Panc1 (cell line): Measurements from ENCODE around the gene ATG9A.
"Not testable (repeated sequence)": the region's sequence is repeated elsewhere in the genome, so short reads cannot be mapped to it uniquely, and the experiment has no call there.

Experiments
- POLR2AphosphoS5 ChIP-seq: IDR thresholded peaks from 2 replicates; pipeline ENCODE4 v1.6.1; 2012; ENCODE audit warnings: mild to moderate bottlenecking, low read depth, low read length, moderate library complexity
- SIN3A ChIP-seq: IDR thresholded peaks from 2 replicates; pipeline ENCODE4 v1.6.1; 2012; ENCODE audit warnings: low read depth, mild to moderate bottlenecking, low read length, moderate library complexity, borderline replicate concordance; ENCODE audit not compliant: insufficient read depth
- TF ChIP-seq, protein P1 (sequence below), 2 experiments: IDR thresholded peaks; 2 replicates each; pipeline ENCODE4 v1.6.1; 2011 to 2012; ENCODE audit warnings: low read depth in 2 of 2, control low read depth in 1 of 2, low read length in 1 of 2, mild to moderate bottlenecking in 1 of 2, moderate library complexity in 1 of 2; ENCODE audit not compliant: insufficient read depth in 1 of 2
- TF ChIP-seq, protein P2 (sequence below): fragments of 450-650 bp; IDR thresholded peaks from 2 replicates; pipeline ENCODE4 v1.5.1; 2017; ENCODE audit warnings: mild to moderate bottlenecking

DNA sequence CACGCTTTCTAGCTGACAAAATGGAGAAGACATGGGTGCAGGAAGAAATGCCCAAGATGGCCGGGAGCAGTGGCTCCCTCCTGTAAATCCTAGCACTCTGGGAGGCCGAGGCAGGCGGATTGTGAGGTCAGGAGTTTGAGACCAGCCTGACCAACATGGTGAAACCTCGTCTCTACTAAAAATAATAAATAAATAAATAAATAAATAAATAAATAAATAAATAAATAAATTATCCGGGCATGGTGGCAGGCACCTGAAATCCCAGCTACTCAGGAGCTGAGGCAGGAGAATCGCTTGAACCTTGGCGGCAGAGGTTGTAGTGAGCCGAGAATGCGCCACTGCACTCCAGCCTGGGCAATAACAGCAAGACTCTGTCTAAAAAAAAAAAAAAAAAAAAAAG lies 29.5 kb upstream of the ATG9A start:
- not testable (repeated sequence) for TF ChIP-seq POLR2AphosphoS5, SIN3A
- TF ChIP-seq, protein P1, sequence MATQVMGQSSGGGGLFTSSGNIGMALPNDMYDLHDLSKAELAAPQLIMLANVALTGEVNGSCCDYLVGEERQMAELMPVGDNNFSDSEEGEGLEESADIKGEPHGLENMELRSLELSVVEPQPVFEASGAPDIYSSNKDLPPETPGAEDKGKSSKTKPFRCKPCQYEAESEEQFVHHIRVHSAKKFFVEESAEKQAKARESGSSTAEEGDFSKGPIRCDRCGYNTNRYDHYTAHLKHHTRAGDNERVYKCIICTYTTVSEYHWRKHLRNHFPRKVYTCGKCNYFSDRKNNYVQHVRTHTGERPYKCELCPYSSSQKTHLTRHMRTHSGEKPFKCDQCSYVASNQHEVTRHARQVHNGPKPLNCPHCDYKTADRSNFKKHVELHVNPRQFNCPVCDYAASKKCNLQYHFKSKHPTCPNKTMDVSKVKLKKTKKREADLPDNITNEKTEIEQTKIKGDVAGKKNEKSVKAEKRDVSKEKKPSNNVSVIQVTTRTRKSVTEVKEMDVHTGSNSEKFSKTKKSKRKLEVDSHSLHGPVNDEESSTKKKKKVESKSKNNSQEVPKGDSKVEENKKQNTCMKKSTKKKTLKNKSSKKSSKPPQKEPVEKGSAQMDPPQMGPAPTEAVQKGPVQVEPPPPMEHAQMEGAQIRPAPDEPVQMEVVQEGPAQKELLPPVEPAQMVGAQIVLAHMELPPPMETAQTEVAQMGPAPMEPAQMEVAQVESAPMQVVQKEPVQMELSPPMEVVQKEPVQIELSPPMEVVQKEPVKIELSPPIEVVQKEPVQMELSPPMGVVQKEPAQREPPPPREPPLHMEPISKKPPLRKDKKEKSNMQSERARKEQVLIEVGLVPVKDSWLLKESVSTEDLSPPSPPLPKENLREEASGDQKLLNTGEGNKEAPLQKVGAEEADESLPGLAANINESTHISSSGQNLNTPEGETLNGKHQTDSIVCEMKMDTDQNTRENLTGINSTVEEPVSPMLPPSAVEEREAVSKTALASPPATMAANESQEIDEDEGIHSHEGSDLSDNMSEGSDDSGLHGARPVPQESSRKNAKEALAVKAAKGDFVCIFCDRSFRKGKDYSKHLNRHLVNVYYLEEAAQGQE (IDR thresholded peaks at IDR 0.05; ENCODE audit: insufficient read depth in 1 of 2, low read depth in 2 of 2, low read length in 1 of 2) = not testable (repeated sequence)
- TF ChIP-seq, protein P2, sequence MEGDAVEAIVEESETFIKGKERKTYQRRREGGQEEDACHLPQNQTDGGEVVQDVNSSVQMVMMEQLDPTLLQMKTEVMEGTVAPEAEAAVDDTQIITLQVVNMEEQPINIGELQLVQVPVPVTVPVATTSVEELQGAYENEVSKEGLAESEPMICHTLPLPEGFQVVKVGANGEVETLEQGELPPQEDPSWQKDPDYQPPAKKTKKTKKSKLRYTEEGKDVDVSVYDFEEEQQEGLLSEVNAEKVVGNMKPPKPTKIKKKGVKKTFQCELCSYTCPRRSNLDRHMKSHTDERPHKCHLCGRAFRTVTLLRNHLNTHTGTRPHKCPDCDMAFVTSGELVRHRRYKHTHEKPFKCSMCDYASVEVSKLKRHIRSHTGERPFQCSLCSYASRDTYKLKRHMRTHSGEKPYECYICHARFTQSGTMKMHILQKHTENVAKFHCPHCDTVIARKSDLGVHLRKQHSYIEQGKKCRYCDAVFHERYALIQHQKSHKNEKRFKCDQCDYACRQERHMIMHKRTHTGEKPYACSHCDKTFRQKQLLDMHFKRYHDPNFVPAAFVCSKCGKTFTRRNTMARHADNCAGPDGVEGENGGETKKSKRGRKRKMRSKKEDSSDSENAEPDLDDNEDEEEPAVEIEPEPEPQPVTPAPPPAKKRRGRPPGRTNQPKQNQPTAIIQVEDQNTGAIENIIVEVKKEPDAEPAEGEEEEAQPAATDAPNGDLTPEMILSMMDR = not testable (repeated sequence)
